ENCODE results near the gene RYR2.
"Not testable (repeated sequence)": the region's sequence is repeated elsewhere in the genome, so short reads cannot be mapped to it uniquely, and the experiment has no call there.

Gene RYR2

DNA sequence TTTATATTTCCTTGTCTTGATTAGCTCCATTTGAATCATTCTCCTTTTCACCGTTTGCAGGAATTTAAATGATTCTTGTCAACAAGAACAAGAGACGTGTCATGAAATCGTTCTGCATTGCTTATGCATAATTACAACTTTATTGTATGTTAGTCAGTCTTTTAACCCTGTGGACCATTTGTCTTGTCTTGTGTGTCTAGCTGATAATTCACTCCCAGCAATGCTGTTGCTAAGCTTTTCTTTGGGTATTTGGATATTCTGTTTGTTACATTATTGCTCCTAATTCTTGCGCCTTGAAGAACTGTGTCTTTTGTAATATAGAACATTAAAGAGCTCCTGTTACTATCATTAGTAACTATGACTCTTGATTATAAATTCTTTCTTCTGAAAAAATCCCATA, 311.9 kb downstream of the RYR2 start:
- Histone ChIP-seq H3K4me1 (ENCODE audit: control insufficient read depth, insufficient read depth, low read length) (no peaks in the 10 kb centered on the region), H3K27me3 (ENCODE audit: control insufficient read depth, insufficient read depth, low read length) (no peaks in the 10 kb centered on the region), H3K36me3 (ENCODE audit: control insufficient read depth, insufficient read depth, low read length) (no peaks in the 10 kb centered on the region), H3K9me3 (ENCODE audit: control insufficient read depth, insufficient read depth, low read length) (no peaks in the 10 kb centered on the region), H3K27ac (ENCODE audit: low read length) (no peak overlapping the region), H3K4me3 (ENCODE audit: low read length) (no peak overlapping the region)
- WGBS (ENCODE audit: insufficient coverage, insufficient read length): no CpG with 5 or more reads among the region's 4 CpGs
- DNase-seq (ENCODE audit: low read depth, low spot score): no peak

GRCh38 chr1:237355022-237355421, 313.0 kb downstream of the RYR2 start:
- Histone ChIP-seq H3K9me3 (ENCODE audit: control insufficient read depth, insufficient read depth, low read length) (no peaks in the 10 kb centered on the region), H3K27me3 (ENCODE audit: control insufficient read depth, insufficient read depth, low read length) (no peaks in the 10 kb centered on the region), H3K36me3 (ENCODE audit: control insufficient read depth, insufficient read depth, low read length) (no peaks in the 10 kb centered on the region), H3K4me3 (ENCODE audit: low read length) (no peak overlapping the region), H3K4me1 (ENCODE audit: control insufficient read depth, insufficient read depth, low read length) (no peaks in the 10 kb centered on the region), H3K27ac (ENCODE audit: low read length) (no peak overlapping the region)
- WGBS (ENCODE audit: insufficient coverage, insufficient read length): no CpG with 5 or more reads among the region's 1 CpG
- DNase-seq (ENCODE audit: low read depth, low spot score): no peak

DNA sequence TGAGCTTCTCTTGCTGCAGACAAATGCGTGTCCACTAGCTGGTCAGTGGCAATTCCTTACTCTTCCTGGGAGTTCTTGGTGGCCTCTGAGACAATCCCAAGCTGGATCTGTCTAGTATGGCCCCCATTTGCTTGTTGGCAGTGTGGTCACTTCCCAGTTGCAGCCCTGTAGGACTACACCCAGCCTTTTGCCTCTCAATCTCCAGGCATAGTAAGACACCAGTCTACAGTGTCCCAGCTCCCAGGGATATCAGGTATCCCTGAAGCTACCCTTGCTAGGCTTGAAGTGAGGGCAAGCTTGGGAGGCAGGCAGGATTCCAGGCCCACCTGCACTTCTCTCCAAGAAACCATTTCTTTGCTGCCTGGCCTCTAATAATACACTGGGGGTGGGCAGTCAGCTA, 316.6 kb downstream of the RYR2 start:
- no peak overlapping the region for H3K4me3 ChIP-seq (ENCODE audit: low read length)
- H3K9me3 ChIP-seq (ENCODE audit: control insufficient read depth, insufficient read depth, low read length): no peaks in the 10 kb centered on the region
- no peak for DNase-seq (ENCODE audit: low read depth, low spot score)
- no CpG with 5 or more reads among the region's 1 CpG for WGBS (ENCODE audit: insufficient coverage, insufficient read length)
- H3K27me3 ChIP-seq (ENCODE audit: control insufficient read depth, insufficient read depth, low read length): no peaks in the 10 kb centered on the region
- no peaks in the 10 kb centered on the region for H3K4me1 ChIP-seq (ENCODE audit: control insufficient read depth, insufficient read depth, low read length)
- H3K36me3 ChIP-seq (ENCODE audit: control insufficient read depth, insufficient read depth, low read length): no peaks in the 10 kb centered on the region
- H3K27ac ChIP-seq (ENCODE audit: low read length): no peak overlapping the region

DNA sequence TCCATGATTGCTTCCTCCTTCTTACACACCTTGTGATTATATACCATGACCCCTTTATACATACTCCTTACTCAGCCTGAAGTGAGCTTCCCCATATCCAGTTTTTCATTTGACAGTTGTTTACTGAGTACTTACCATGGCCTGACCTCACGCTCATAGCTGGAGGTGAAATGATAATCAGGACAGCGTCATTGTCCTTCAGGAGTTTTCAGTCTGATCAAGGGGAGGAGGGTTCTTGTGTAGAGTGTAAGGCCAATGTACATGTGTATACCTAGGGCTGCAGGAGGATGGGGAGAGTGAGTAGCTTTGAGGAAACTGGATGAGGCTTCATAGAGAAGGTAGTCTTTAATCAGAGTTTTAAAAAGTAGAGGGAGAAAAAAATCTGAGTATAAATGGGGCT, 325.8 kb downstream of the RYR2 start:
- no peaks in the 10 kb centered on the region for H3K4me1 ChIP-seq (ENCODE audit: control insufficient read depth, insufficient read depth, low read length)
- H3K27ac ChIP-seq (ENCODE audit: low read length): no peak overlapping the region
- no peaks in the 10 kb centered on the region for H3K9me3 ChIP-seq (ENCODE audit: control insufficient read depth, insufficient read depth, low read length)
- WGBS (ENCODE audit: insufficient coverage, insufficient read length): no CpG with 5 or more reads among the region's 2 CpGs
- no peaks in the 10 kb centered on the region for H3K27me3 ChIP-seq (ENCODE audit: control insufficient read depth, insufficient read depth, low read length)
- DNase-seq (ENCODE audit: low read depth, low spot score): no peak
- H3K4me3 ChIP-seq (ENCODE audit: low read length): no peak overlapping the region
- H3K36me3 ChIP-seq (ENCODE audit: control insufficient read depth, insufficient read depth, low read length): no peaks in the 10 kb centered on the region

- not testable (repeated sequence) for DNase-seq (ENCODE audit: low read depth, low spot score); H3K4me3 ChIP-seq (ENCODE audit: low read length); H3K27me3 ChIP-seq (ENCODE audit: control insufficient read depth, insufficient read depth, low read length); H3K9me3 ChIP-seq (ENCODE audit: control insufficient read depth, insufficient read depth, low read length); H3K27ac ChIP-seq (ENCODE audit: low read length); H3K4me1 ChIP-seq (ENCODE audit: control insufficient read depth, insufficient read depth, low read length); H3K36me3 ChIP-seq (ENCODE audit: control insufficient read depth, insufficient read depth, low read length)
- WGBS (ENCODE audit: insufficient coverage, insufficient read length): no CpG with 5 or more reads among the region's 3 CpGs
These were observed 329.5 kb downstream of the RYR2 start for GRCh38 chr1:237371477-237371876.

GRCh38 chr1:237383791-237384190, 341.8 kb downstream of the RYR2 start:
- no peak overlapping the region for H3K4me3 ChIP-seq (ENCODE audit: low read length)
- no peaks in the 10 kb centered on the region for H3K36me3 ChIP-seq (ENCODE audit: control insufficient read depth, insufficient read depth, low read length)
- WGBS (ENCODE audit: insufficient coverage, insufficient read length): no CpG with 5 or more reads among the region's 3 CpGs
- H3K27me3 ChIP-seq (ENCODE audit: control insufficient read depth, insufficient read depth, low read length): no peaks in the 10 kb centered on the region
- H3K9me3 ChIP-seq (ENCODE audit: control insufficient read depth, insufficient read depth, low read length): no peaks in the 10 kb centered on the region
- 0 out of 2 replicates have a peak, but pooled peaks cover 1% of the 10 kb centered on the region for H3K4me1 ChIP-seq (ENCODE audit: control insufficient read depth, insufficient read depth, low read length)
- H3K27ac ChIP-seq (ENCODE audit: low read length): no peak overlapping the region
- no peak for DNase-seq (ENCODE audit: low read depth, low spot score)

- no peak overlapping the region for H3K27ac ChIP-seq (ENCODE audit: low read length)
- no peaks in the 10 kb centered on the region for H3K27me3 ChIP-seq (ENCODE audit: control insufficient read depth, insufficient read depth, low read length)
- DNase-seq (ENCODE audit: low read depth, low spot score): no peak
- H3K4me3 ChIP-seq (ENCODE audit: low read length): no peak overlapping the region
- no peaks in the 10 kb centered on the region for H3K9me3 ChIP-seq (ENCODE audit: control insufficient read depth, insufficient read depth, low read length)
- H3K4me1 ChIP-seq (ENCODE audit: control insufficient read depth, insufficient read depth, low read length): 0 out of 2 replicates have a peak, but pooled peaks cover 1% of the 10 kb centered on the region
- H3K36me3 ChIP-seq (ENCODE audit: control insufficient read depth, insufficient read depth, low read length): no peaks in the 10 kb centered on the region
- WGBS (ENCODE audit: insufficient coverage, insufficient read length): no CpG with 5 or more reads among the region's 6 CpGs
These were observed 342.2 kb downstream of the RYR2 start for GRCh38 chr1:237384213-237384612.

- no CpG with 5 or more reads among the region's 8 CpGs for WGBS (ENCODE audit: insufficient coverage, insufficient read length)
- H3K27ac ChIP-seq (ENCODE audit: low read length): no peak overlapping the region
- no peaks in the 10 kb centered on the region for H3K36me3 ChIP-seq (ENCODE audit: control insufficient read depth, insufficient read depth, low read length)
- peak; percentile 16 for DNase-seq (ENCODE audit: low read depth, low spot score)
- no peaks in the 10 kb centered on the region for H3K27me3 ChIP-seq (ENCODE audit: control insufficient read depth, insufficient read depth, low read length)
- 0 out of 2 replicates have a peak, but pooled peaks cover 1% of the 10 kb centered on the region for H3K4me1 ChIP-seq (ENCODE audit: control insufficient read depth, insufficient read depth, low read length)
- no peak overlapping the region for H3K4me3 ChIP-seq (ENCODE audit: low read length)
- H3K9me3 ChIP-seq (ENCODE audit: control insufficient read depth, insufficient read depth, low read length): no peaks in the 10 kb centered on the region
These were observed 344.6 kb downstream of the RYR2 start for GRCh38 chr1:237386362-237387143.

- no peak overlapping the region for H3K4me3 ChIP-seq (ENCODE audit: low read length)
- no CpG with 5 or more reads among the region's 5 CpGs for WGBS (ENCODE audit: insufficient coverage, insufficient read length)
- H3K4me1 ChIP-seq (ENCODE audit: control insufficient read depth, insufficient read depth, low read length): 0 out of 2 replicates have a peak, but pooled peaks cover 1% of the 10 kb centered on the region
- DNase-seq (ENCODE audit: low read depth, low spot score): no peak
- no peaks in the 10 kb centered on the region for H3K27me3 ChIP-seq (ENCODE audit: control insufficient read depth, insufficient read depth, low read length)
- no peaks in the 10 kb centered on the region for H3K9me3 ChIP-seq (ENCODE audit: control insufficient read depth, insufficient read depth, low read length)
- no peak overlapping the region for H3K27ac ChIP-seq (ENCODE audit: low read length)
- H3K36me3 ChIP-seq (ENCODE audit: control insufficient read depth, insufficient read depth, low read length): no peaks in the 10 kb centered on the region
These were observed 345.1 kb downstream of the RYR2 start for GRCh38 chr1:237387144-237387505.

GRCh38 chr1:237390823-237391222, 348.8 kb downstream of the RYR2 start:
- no peak overlapping the region for H3K4me3 ChIP-seq (ENCODE audit: low read length)
- no peak overlapping the region for H3K27ac ChIP-seq (ENCODE audit: low read length)
- no CpG with 5 or more reads among the region's 3 CpGs for WGBS (ENCODE audit: insufficient coverage, insufficient read length)

DNA sequence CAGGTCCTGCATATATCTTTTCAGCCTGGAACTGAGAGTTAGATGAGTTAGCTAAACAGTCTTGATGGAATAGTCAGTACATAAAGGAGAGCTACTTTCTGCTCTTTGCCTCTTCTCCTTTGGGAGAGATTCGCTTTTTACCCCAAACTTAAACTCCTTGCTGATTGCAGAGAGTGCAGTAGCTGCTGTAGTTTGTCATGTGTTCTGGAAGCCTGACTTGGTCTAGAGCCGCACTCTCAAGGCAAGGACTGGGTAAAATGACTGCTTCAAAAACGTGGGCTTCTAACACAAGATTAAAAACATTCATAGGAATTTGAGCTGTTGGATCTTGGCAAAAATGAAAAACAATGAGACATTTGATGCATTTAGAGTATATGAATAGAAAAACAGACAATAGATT, 351.6 kb downstream of the RYR2 start:
- Histone ChIP-seq H3K27ac (ENCODE audit: low read length) (no peak overlapping the region), H3K4me3 (ENCODE audit: low read length) (no peak overlapping the region), H3K9me3 (ENCODE audit: control insufficient read depth, insufficient read depth, low read length) (no peaks in the 10 kb centered on the region), H3K4me1 (ENCODE audit: control insufficient read depth, insufficient read depth, low read length) (no peaks in the 10 kb centered on the region), H3K27me3 (ENCODE audit: control insufficient read depth, insufficient read depth, low read length) (no peaks in the 10 kb centered on the region), H3K36me3 (ENCODE audit: control insufficient read depth, insufficient read depth, low read length) (no peaks in the 10 kb centered on the region)
- DNase-seq (ENCODE audit: low read depth, low spot score): no peak
- WGBS (ENCODE audit: insufficient coverage, insufficient read length): no CpG with 5 or more reads among the region's 3 CpGs

More at GRCh38 chr1:237390823-237391222, 348.8 kb downstream of the RYR2 start:
- H3K9me3 ChIP-seq (ENCODE audit: control insufficient read depth, insufficient read depth, low read length): no peaks in the 10 kb centered on the region
- no peaks in the 10 kb centered on the region for H3K4me1 ChIP-seq (ENCODE audit: control insufficient read depth, insufficient read depth, low read length)
- no peaks in the 10 kb centered on the region for H3K27me3 ChIP-seq (ENCODE audit: control insufficient read depth, insufficient read depth, low read length)
- no peaks in the 10 kb centered on the region for H3K36me3 ChIP-seq (ENCODE audit: control insufficient read depth, insufficient read depth, low read length)
- DNase-seq (ENCODE audit: low read depth, low spot score): no peak

All from iPS DF 6.9 (cell line).